NCI-H1092 treated with DMSO at 0.1 percent for 48 hours (cell line): ENCODE results near the gene RILPL2.
"Not testable (repeated sequence)": the region's sequence is repeated elsewhere in the genome, so short reads cannot be mapped to it uniquely, and the experiment has no call there.

Experiments
- DNase-seq: peaks from one replicate; lab custom pipeline; 2025; lab: John Stamatoyannopoulos, UW

Gene RILPL2

DNA sequence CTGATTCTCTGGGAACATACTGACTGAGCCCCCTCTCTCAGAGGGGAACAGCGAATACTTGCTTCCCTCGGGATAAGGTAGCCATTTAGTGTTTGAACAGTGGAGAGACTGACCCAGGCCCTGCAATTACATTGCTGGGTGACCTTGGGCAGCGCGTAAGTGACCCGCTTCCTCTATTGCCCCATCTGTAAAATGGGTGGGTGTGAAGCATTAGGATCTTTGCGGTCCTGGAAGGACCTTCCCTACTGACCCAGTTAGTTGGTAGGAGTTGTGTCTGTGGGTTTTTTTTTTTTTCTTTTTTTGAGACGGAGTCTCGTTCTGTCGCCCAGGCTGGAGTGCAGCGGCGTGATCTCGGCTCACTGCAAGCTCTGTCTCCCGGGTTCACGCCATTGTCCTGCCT is 53.8 kb downstream of the RILPL2 start:
- DNase-seq = no peak

DNA sequence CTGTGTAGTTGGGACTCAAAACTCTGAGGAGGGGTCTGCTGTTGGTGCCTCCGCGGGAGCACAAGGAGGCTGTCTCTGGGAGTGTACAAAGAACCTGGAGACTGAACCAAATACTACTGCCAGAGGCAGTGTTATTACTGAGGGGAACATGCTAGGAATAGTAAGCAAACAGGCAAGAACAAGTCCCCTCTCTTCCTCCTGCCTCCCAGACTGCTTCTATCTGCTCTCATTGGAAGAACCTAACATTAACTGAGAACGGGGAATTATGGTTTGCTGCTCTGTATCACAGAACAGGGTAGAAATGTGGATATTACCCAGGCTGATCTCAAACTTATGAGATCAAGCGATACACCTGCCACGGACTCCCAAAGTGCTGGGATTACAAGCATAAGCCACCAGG is 57.1 kb downstream of the RILPL2 start:
- no peak for DNase-seq

DNA sequence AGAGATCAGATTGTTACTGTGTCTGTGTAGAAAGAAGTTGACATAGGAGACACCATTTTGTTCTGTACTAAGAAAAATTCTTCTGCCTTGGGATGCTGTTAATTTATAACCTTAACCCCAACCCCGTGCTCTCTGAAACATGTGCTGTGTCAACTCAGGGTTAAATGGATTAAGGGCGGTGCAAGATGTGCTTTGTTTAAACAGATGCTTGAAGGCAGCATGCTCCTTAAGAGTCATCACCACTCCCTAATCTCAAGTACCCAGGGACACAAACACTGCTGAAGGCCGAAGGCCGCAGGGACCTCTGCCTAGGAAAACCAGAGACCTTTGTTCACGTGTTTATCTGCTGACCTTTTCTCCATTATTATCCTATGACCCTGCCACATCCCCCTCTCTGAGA is 64.1 kb downstream of the RILPL2 start:
- not testable (repeated sequence) for DNase-seq

DNA sequence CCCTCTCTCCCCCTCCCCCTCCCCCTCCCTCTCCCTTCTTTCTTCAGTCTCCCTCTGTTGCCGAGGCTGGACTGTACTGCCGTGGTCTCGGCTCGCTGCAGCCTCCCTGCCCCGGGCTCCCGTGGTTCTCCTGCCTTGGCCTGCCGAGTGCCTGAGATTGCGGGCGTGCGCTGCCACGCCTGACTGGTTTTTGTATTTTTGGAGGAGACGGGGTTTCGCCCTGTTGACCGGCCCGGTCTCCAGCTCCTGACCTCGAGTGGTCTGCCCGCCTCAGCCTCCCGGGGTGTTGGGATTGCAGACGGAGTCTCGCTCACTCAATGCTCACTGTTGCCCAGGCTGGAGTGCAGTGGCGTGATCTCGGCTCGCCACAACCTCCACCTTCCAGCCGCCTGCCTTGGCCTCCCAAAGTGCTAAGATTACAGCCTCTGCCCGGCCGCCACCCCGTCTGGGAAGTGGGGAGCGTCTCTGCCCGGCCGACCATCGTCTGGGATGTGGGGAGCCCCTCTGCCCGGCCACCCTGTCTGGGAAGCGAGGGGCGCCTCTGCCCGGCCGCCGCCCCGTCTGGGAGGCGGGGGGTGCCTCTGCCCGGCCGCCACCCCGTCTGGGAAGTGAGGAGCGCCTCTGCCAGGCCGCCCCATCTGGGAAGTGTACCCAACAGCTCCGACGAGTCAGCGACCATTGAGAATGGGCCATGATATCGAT is 64.7 kb downstream of the RILPL2 start:
- DNase-seq = not testable (repeated sequence)

DNA sequence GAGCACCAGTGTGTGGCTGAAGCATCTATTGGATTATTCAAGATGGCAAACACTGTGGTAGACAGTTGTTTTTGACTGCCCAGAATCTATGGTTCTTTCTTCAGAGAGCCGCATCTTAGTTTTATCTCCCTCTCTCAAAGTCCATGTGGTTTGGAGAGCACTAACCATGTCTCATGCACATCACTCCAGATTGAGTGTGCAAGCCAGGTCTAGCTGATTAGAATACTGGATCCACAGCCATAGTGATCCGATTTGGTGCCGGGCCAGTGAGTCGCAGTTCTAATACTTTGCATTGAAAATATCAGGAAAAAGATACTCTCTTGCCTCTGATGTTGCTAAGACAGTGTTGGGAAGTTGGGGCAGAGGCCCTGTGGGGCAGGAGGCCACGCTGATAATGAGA is 67.3 kb downstream of the RILPL2 start:
- no peak for DNase-seq

DNA sequence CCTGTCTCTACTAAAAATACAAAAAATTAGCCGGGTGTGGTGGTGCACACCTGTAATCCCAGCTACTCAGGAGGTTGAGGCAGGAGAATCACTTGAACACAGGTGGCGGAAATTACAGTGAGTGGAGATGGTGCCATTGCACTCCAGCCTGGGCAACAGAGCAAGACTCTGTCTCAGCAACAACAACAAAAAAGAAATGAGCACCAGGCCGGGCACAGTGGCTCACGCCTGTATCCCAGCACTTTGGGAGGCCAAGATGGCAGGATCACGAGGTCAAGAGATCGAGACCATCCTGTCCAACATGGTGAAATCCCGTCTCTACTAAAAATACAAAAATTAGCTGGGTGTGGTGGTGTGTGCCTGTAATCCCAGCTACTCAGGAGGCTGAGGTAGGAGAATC is 68.1 kb downstream of the RILPL2 start:
- DNase-seq = not testable (repeated sequence)

DNA sequence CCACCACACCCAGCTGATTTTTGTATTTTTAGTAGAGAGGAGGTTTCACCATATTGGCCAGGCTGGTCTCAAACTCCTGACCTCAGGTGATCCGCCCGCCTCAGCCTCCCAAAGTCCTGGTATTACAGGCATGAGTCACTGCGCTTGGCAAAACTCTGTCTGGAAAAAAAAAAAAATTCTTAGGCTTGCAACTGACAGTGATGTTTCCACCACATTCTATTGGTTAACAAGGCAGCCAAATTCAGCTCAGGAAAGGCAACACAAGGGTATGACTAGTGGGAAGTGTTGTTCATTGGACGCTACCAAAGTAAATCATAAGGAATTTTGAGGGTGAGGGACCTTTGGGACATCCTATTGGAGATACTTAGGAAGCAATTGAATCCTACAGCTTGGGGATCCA is 69.0 kb downstream of the RILPL2 start:
- no peak for DNase-seq
